Upper lobe of right lung (tissue), 1 donor: ENCODE measurements around the gene ELMOD3. TPM values are rescaled to one million over a fixed set of nuclear protein-coding genes. Genes with fewer than 3 reads are reported as not detected.
A peak's percentile ranks its signal among the peaks of the same experiment; 100 is the strongest.
"Not testable (repeated sequence)": the region's sequence is repeated elsewhere in the genome, so short reads cannot be mapped to it uniquely, and the experiment has no call there.

Experiments
- ATAC-seq: fragments of 200-7000 bp; cut with Tn5 transposase; one replicate; pipeline ENCODE4 v1.9.1; 2020; ENCODE audit warnings: mild to moderate bottlenecking, moderate library complexity
- DNase-seq: peaks from one replicate; pipeline ENCODE4 v3.0.0-alpha.2; 2020
- H3K27ac ChIP-seq: fragments of 200-600 bp; one replicate; pipeline ENCODE4 v1.8.0; 2022
- H3K27me3 ChIP-seq: fragments of 200-600 bp; one replicate; pipeline ENCODE4 v1.8.0; 2022; ENCODE audit warnings: mild to moderate bottlenecking
- H3K36me3 ChIP-seq: fragments of 200-600 bp; one replicate; pipeline ENCODE4 v1.8.0; 2022
- H3K4me1 ChIP-seq: fragments of 200-600 bp; one replicate; pipeline ENCODE4 v1.8.0; 2022
- H3K4me3 ChIP-seq: fragments of 200-600 bp; one replicate; pipeline ENCODE4 v1.8.0; 2022; ENCODE audit warnings: mild to moderate bottlenecking
- H3K9me3 ChIP-seq: fragments of 200-600 bp; one replicate; pipeline ENCODE4 v1.8.0; 2022
- CTCF ChIP-seq: fragments of 200-600 bp; IDR thresholded peaks from one replicate; pipeline ENCODE4 v1.8.0; 2022; ENCODE audit warnings: antibody characterized with exemption
- intact Hi-C: fragments of 100-400 bp; cut with DNase I; formaldehyde crosslinking; loops from one replicate; pipeline ENCODE4 v1.11.0; 2022
- total RNA-seq: library from RNA; stranded (reverse); fragmentation: NEBNext Ultra II Directional; extraction: Animal tissue kit (Norgen Biotek cat#: 25700); gene quantifications from one replicate; pipeline ENCODE4 v1.2.1, GENCODE V29; 2021
- donor health status: DM: no; HTN: yes; CAD: no; lungs with severe emphysema.

The ELMOD3 gene
- total RNA-seq, 1 donor from 2014 or later, result 22.0 TPM

- Histone ChIP-seq H3K27me3 (no peaks in the 10 kb centered on the region), H3K36me3 (no peaks in the 10 kb centered on the region), H3K27ac (no peak overlapping the region), H3K9me3 (no peaks in the 10 kb centered on the region), H3K4me3 (no peak overlapping the region), H3K4me1 (no peaks in the 10 kb centered on the region)
- no peak for DNase-seq
- intact Hi-C loops, result no loop called here
- TF ChIP-seq CTCF, result no peak
- no peak for ATAC-seq
These were observed 19.6 kb upstream of the ELMOD3 start for GRCh38 chr2:85334928-85335327.

DNA sequence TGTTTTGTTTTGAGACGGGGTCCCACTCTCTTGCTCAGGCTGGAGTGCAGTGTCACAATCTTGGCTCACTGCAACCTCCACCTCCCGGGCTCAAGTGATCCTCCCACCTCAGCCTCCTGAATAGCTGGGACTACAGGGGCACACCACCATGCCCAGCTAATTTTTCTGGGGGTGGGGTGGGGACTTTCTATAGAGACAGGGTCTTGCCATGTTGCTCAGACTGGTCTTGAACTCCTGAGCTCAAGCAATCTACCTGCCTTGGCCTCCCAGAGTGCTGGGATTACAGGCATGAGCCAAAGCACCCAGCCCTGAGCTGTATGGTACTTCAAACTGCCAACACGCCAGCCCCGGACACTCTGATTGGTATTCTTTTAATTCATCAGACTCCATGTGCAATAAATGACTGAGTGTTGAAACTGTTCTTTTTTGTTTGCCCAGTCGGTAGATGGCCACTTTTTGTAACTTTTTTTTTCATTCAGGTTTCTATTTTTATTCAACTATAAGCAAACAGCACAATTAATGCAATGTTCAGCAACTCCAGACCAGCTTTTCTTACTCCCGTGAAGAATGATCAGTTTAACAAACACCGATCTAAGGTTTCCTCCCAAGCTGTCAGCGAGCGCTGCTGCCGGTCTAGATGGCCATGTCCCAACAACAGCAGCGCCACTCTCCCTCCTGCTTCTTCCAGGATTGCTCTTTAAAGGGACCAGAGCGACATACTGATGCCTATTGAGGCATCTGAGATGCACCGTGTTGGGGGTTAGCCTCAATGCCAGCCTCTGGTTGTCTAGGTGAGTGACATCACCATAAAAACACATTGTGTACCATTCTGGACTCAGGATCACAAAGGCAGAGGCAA lies 14.3 kb upstream of the ELMOD3 start:
- Histone ChIP-seq H3K27me3 (no peaks in the 10 kb centered on the region), H3K27ac (no peak overlapping the region), H3K9me3 (no peaks in the 10 kb centered on the region), H3K36me3 (peaks cover 14% of the 10 kb centered on the region), H3K4me1 (no peaks in the 10 kb centered on the region), H3K4me3 (no peak overlapping the region)
- TF ChIP-seq CTCF, result no peak
- intact Hi-C loops, result no loop called here
- DNase-seq (no peak), ATAC-seq (peak; percentile 72)

GRCh38 chr2:85341269-85342029 lies 13.1 kb upstream of the ELMOD3 start:
- intact Hi-C loops, result no loop called here

DNA sequence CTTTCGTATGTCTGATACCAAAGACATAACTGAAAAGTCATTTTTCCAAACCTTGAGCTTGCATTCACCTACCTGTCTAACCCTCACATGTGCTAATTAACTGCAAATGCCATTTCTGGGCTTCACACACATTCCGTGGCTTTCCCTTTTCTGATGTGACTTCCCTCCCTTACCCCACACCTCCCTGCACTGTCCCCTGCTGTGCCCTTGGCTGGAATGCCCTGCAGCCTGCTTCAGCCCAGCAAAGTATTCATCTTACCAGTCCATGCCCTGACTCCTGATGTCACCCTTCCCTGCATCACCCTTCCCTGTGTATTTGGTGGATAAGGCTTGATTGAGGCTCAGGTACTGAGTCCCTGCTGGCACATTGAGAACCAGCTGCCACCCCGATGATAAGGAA lies 12.4 kb upstream of the ELMOD3 start:
- DNase-seq (no peak), ATAC-seq (no peak)
- H3K27me3 ChIP-seq, result no peaks in the 10 kb centered on the region
- peaks cover 30% of the 10 kb centered on the region for H3K36me3 ChIP-seq
- intact Hi-C loops, result no loop called here
- no peaks in the 10 kb centered on the region for H3K4me1 ChIP-seq
- no peaks in the 10 kb centered on the region for H3K9me3 ChIP-seq
- no peak for TF ChIP-seq CTCF
- no peak overlapping the region for H3K27ac ChIP-seq
- H3K4me3 ChIP-seq, result no peak overlapping the region

More at GRCh38 chr2:85341269-85342029, 13.1 kb upstream of the ELMOD3 start:
- no peak for TF ChIP-seq CTCF
- no peak overlapping the region for H3K4me3 ChIP-seq
- no peak overlapping the region for H3K27ac ChIP-seq
- ATAC-seq, result no peak
- DNase-seq, result no peak
- H3K36me3 ChIP-seq, result peaks cover 26% of the 10 kb centered on the region
- H3K9me3 ChIP-seq, result no peaks in the 10 kb centered on the region
- no peaks in the 10 kb centered on the region for H3K27me3 ChIP-seq
- no peaks in the 10 kb centered on the region for H3K4me1 ChIP-seq

DNA sequence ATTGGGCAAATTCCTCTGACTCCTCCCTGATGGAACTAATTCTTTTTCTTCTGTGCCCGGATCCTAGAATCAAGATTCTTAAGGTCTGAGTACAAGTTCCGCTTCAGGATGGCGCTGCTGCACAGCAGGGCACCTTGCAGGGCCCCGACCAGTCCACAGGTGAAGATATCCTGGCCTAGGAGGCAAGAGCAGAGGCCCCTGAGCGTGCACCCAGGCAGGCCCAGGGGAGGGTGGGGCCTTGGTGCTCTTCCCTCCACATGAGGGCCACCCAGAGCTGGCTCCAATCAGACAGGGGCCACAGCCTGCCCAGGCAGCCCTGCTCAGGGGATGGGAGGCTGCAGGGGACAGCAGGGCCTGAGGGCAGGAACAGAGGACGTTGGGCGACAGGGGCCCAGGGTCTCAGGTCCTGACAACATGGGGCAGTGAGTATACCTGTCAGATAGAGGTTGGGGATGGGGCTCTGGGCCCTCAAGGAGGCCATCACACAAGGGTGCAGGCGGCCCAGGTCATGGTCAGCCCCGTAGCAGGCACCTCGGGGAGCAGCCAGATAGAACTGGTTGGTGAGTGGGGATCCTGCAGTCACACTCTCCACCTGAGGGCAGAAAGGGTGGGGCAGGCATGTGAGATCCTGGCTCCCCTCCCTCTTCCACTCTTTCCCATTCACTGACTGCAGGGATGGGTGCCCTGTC lies 11.2 kb upstream of the ELMOD3 start:
- H3K27ac ChIP-seq, H3K4me3 ChIP-seq, H3K4me1 ChIP-seq, H3K9me3 ChIP-seq, intact Hi-C loops, H3K27me3 ChIP-seq, DNase-seq: not testable (repeated sequence)
- peak; percentile 23 for ATAC-seq
- peaks cover 35% of the 10 kb centered on the region for H3K36me3 ChIP-seq
